Kasumi-1 (cell line): Measurements from ENCODE around the gene QSER1.
"Not testable (repeated sequence)": the region's sequence is repeated elsewhere in the genome, so short reads cannot be mapped to it uniquely, and the experiment has no call there.

Source experiments
- DNase-seq, 2 experiments: peaks; one replicate each; lab custom pipeline; 2025; lab: John Stamatoyannopoulos, UW

QSER1 gene

GRCh38 chr11:33000181-33000580, 107.6 kb downstream of the QSER1 start:
- DNase-seq = no peak

DNA sequence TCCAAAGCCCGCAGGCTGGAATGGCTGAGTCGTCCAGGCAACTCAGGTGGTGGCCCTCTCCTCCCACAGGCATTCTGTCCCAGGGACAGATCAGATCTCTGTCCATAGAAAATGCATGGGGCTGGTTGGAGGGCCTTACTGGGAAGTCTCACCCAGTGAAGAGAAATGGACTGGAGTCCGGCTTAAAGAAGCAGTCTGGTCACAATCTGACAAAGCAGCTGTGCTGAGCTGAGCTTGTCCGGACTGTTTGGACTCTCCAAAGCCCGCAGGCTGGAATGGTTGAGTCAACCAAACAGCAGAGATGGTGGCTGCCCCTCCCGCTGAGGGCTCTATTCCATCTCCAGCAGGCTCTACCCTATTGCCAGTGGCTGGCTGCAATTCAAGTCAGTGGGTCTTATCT, 108.7 kb downstream of the QSER1 start:
- DNase-seq = no peak

DNA sequence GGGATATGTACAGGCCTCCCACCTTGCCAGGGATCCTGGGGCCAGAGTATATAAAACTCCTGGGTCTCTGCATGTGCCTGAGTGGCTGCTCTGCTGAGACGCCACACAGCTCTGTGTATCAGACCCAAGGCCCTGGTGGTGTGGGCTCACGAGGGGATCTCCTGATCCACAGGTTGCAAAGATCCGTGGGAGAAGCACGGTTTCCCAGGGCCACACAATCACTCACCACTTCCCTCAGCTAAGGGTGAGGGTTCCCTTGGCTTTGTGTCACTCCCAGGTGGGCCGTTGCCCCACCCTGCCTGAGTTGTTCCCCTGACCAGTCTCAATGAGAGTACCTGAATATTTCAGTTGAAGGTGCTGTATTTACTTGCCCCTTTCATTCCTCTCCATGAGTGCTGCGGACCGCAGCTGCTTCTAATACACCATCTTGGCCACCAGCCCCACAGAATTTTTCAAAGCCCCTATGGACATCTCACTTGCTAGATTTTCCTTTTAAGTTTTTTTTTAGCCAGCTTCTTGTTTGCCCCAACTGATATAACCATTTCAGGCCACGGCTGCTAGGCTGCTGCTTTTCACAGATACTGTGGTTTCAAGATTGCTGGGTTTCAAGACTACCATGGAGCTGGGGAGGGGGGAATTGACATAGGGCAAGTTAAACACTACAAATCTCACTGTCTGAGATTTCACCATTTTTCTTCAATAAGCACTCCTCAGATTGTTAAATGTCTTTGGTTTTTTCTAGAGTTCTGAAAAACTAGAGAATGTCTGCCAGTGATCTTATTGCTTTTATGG, 109.3 kb downstream of the QSER1 start:
- DNase-seq = no peak

- DNase-seq = no peak
Measured at GRCh38 chr11:33005175-33005574, 112.6 kb downstream of the QSER1 start.

- no peak for DNase-seq
Measured at GRCh38 chr11:33006010-33006409, 113.4 kb downstream of the QSER1 start.

GRCh38 chr11:33013755-33014154, 121.1 kb downstream of the QSER1 start:
- DNase-seq = no peak

- peak; percentile 92 for DNase-seq
Measured at GRCh38 chr11:33015621-33016551, 123.3 kb downstream of the QSER1 start, which contains the start of gene DEPDC7. Gene DEPDC7 (plus strand): TSS chr11:33015878. CDS start chr11:33015956, 78 bp downstream.

GRCh38 chr11:33016654-33017053, 124.0 kb downstream of the QSER1 start:
- DNase-seq = peak in 1 of 2 experiments; percentile 28

DNA sequence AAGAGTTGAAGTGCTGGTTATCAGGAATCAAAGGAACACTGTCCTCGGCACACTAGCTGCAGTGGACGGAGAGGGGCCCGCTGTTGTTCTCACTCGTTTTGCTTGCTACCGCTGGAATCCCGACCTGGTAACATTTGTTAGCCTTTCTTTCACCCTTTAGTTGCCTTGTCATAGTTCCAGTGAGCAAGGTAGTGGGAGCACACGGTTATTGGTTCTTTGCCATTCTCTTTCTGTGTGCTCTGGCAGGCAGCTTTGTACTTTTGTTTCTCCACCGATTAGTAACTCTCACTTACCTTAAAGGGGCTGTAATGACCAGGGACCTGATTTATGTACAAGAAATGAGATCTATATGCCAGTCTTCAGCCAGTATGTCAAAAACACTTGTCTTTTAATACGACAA, 124.9 kb downstream of the QSER1 start:
- no peak for DNase-seq

- no peak for DNase-seq
Measured at GRCh38 chr11:33017965-33018364, 125.4 kb downstream of the QSER1 start.

GRCh38 chr11:33018840-33019239, 126.2 kb downstream of the QSER1 start:
- no peak for DNase-seq

GRCh38 chr11:33021501-33021900, 128.9 kb downstream of the QSER1 start:
- DNase-seq = no peak

GRCh38 chr11:33021937-33022336, 129.3 kb downstream of the QSER1 start:
- no peak for DNase-seq

GRCh38 chr11:33025339-33025722, 132.7 kb downstream of the QSER1 start:
- no peak for DNase-seq

DNA sequence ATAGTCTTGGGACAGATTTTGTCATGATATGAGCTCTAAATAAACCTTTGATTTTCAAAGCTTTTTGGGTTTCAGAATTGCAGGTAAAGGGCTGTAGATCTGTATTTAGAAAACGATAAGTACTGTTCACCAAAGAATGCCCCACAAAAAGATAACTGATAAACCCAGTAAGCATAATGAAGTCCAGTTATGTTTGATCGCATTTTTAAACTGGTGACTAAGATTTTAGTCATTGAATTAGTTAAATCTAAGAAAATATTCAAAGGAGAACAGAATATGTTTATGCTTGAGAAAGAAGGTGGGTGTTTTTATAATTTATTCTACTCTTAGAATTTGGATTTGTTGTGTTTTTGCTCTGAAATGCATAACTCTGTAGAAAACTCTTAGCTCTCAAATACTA, 134.6 kb downstream of the QSER1 start:
- DNase-seq = no peak

DNA sequence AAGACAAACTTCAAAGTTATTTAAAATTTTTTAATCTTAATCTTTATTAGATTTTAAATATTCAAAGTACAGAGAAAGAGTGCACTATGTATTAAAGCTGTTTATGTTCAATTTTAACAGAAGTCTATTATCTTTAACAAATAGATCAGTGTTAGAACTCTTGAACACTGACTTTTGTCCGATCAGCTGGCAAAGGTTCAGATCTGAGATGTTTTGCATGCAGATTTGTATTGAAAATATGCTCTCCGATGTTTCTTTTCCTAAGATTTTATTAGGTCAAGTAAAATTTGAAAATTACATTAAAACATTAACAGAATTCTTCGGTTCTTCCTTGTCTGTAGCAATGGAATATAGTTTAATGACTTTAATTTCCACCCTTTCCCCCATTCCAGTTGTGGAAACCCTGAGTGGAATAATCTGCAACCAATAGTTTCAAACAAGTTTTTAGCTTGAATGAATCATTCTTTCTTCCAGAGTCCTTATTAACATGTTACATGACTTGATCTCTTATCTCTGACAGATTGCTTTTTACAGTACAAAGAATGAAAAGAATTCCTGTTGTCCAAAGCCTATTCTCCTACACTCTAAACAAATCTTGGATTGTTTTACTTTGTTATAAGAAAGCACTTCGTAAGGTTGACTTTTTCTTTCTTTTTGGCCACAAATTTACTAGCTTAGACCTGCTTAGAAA, 135.4 kb downstream of the QSER1 start:
- DNase-seq = no peak

DNA sequence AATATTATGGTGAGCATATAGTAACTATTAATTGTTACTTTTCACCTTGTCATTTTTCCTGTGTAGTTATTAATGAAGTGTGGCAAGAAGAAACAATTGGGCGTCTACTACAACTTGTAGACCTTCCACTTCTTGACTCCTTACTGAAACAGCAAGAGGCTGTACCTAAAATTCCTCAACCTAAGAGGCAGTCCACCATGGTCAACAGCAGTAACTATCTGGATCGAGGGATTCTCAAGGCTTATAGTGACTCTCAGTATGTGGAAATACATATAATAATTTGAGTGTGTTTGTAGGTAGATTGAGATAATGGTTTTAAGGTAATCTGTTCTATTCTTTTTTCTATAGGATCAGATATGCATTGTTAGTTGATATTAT, 135.9 kb downstream of the QSER1 start:
- no peak for DNase-seq

DNA sequence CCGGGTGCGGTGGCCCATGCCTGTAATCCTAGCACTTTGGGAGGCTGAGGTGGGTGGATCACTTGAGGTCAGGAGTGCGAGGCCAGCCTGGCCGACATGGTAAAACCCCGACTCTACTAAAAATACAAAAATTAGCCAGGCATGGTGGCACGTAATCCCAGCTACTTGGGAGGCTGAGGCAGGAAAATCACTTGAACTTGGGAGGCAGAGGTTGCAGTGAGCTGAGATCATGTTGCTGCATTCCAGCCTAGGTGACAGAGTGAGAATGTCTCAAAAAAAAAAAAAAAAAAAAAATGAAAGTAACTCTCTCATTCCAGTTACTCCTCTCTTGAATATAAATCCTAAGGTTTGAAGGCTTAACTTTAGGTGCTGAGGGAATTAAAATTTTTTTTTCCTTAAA, 136.6 kb downstream of the QSER1 start:
- DNase-seq = not testable (repeated sequence)
